HCT116 (cell line): Measurements from ENCODE around the gene CDH11. TPM values are rescaled to one million over a fixed set of nuclear protein-coding genes. Genes with fewer than 3 reads are reported as not detected.

Experiments used
- ATAC-seq: fragments of 200-7000 bp; cut with Tn5 transposase; 2 replicates; pipeline ENCODE4 v1.9.1; 2020; ENCODE audit warnings: mild to moderate bottlenecking, moderate library complexity
- BruUV-seq: library from RNA; stranded (reverse); fragments of 400-500 nt; replicated peaks from 2 replicates; lab custom pipeline; 2021; lab: Mats Ljungman, UMichigan
- CTCF ChIA-PET: fragments of 300-600 bp; sonication (Branson Sonifier 250); formaldehyde crosslinking; loops from one replicate; lab custom pipeline; 2021; ENCODE audit warnings: antibody characterized with exemption; lab: Charles Lee
- POLR2A ChIA-PET: fragments of 300-600, 350-600 bp; sonication (Branson Sonifier 250); formaldehyde crosslinking; loops from one replicate; lab custom pipeline; 2021; ENCODE audit warnings: antibody characterized with exemption; lab: Charles Lee
- RAD21 ChIA-PET, 2 experiments: fragments of 300-600 bp; sonication (Branson Sonifier 250); formaldehyde crosslinking; loops; one replicate each; lab custom pipeline; 2023; ENCODE audit warnings: low total read pairs in 2 of 2; ENCODE audit not compliant: uncharacterized antibody in 2 of 2, unreplicated experiment in 2 of 2, low non-redundant PET in 1 of 2; lab: Charles Lee
- DNase-seq: peaks from one replicate; pipeline ENCODE4 v3.0.0-alpha.2; 2010; ENCODE audit warnings: low read depth, low spot score
- H2AFZ ChIP-seq: fragments of 200-600 bp; shearing (Covaris generic), sonication (generic); 2 replicates; pipeline ENCODE4 v1.6.1; 2017; ENCODE audit warnings: low read depth, mixed run types, mixed read lengths, antibody characterized with exemption, low read length; ENCODE audit not compliant: poor library complexity, severe bottlenecking
- H3K27ac ChIP-seq: 2 replicates; pipeline ENCODE4 v1.5.1; 2012; ENCODE audit warnings: low read depth, low read length
- H3K27me3 ChIP-seq: fragments of 200-600 bp; sonication (generic); 2 replicates; pipeline ENCODE4 v1.6.1; 2016; ENCODE audit warnings: mixed run types, low read length, mixed read lengths; ENCODE audit not compliant: insufficient read depth
- H3K36me3 ChIP-seq, 2 experiments: fragments of 200-500 bp in 1 of 2; fragments of 200-600 bp in 1 of 2; sonication (Bioruptor generic) in 1 of 2; sonication (generic) in 1 of 2; 2 replicates each; pipeline versions ENCODE4 v1.5.1 to v1.6.1; 2014 to 2016; ENCODE audit warnings: low read length in 2 of 2, inconsistent platforms in 1 of 2, mixed read lengths in 1 of 2, mixed run types in 1 of 2; ENCODE audit not compliant: insufficient read depth in 2 of 2, control insufficient read depth in 1 of 2
- H3K4me1 ChIP-seq, 2 experiments: fragments of 200-600 bp in 1 of 2; sonication (generic) in 1 of 2; 2 replicates each; pipeline versions ENCODE4 v1.5.1 to v1.6.1; 2012 to 2017; ENCODE audit warnings: low read length in 2 of 2, inconsistent platforms in 1 of 2, mild to moderate bottlenecking in 1 of 2, mixed read lengths in 1 of 2, mixed run types in 1 of 2, moderate library complexity in 1 of 2; ENCODE audit not compliant: insufficient read depth in 2 of 2, control insufficient read depth in 1 of 2
- H3K4me2 ChIP-seq: fragments of 200-600 bp; sonication (generic); 2 replicates; pipeline ENCODE4 v1.6.1; 2017; ENCODE audit warnings: mixed run types, low read length, mixed read lengths
- H3K4me3 ChIP-seq, 2 experiments: fragments of 200-600 bp in 1 of 2; sonication (generic) in 1 of 2; replicated peaks in 1 of 2; 2 replicates each; pipeline ENCODE4 v1.5.1; 2011 to 2016; ENCODE audit warnings: low read length in 2 of 2, control low read depth in 1 of 2, low read depth in 1 of 2, mild to moderate bottlenecking in 1 of 2, mixed read lengths in 1 of 2, mixed run types in 1 of 2
- H3K79me2 ChIP-seq: fragments of 200-600 bp; sonication (generic); 2 replicates; pipeline ENCODE4 v1.6.1; 2017; ENCODE audit warnings: mild to moderate bottlenecking, mixed run types, low read length, moderate library complexity, mixed read lengths; ENCODE audit not compliant: insufficient read depth
- H3K9ac ChIP-seq: fragments of 200-600 bp; sonication (generic); 2 replicates; pipeline ENCODE4 v1.6.1; 2016; ENCODE audit warnings: low read length, mixed read lengths
- H3K9me2 ChIP-seq: fragments of 200-600 bp; sonication (generic), shearing (Covaris generic); 2 replicates; pipeline ENCODE4 v1.6.1; 2017; ENCODE audit warnings: mixed run types, mild to moderate bottlenecking, moderate library complexity; ENCODE audit not compliant: insufficient read depth
- H3K9me3 ChIP-seq, 2 experiments: fragments of 200-500 bp in 1 of 2; fragments of 200-600 bp in 1 of 2; sonication (Bioruptor generic) in 1 of 2; sonication (generic) in 1 of 2; 2 replicates each; pipeline ENCODE4 v1.6.1; 2014 to 2017; ENCODE audit warnings: low read length in 2 of 2, mixed read lengths in 2 of 2, inconsistent platforms in 1 of 2, low read depth in 1 of 2, mild to moderate bottlenecking in 1 of 2, mixed run types in 1 of 2, moderate library complexity in 1 of 2; ENCODE audit not compliant: control insufficient read depth in 1 of 2, insufficient read depth in 1 of 2
- H4K20me1 ChIP-seq: fragments of 200-600 bp; sonication (generic), shearing (Covaris generic); 2 replicates; pipeline ENCODE4 v1.6.1; 2017; ENCODE audit warnings: mixed run types, mild to moderate bottlenecking, moderate library complexity; ENCODE audit not compliant: insufficient read depth
- CBX3 ChIP-seq: IDR thresholded peaks from 2 replicates; pipeline ENCODE4 v1.6.1; 2012; ENCODE audit warnings: low read depth
- CEBPB ChIP-seq: IDR thresholded peaks from 2 replicates; pipeline ENCODE4 v1.6.1; 2012; ENCODE audit warnings: low read depth
- CTCF ChIP-seq, 3 experiments: fragments of 200-600 bp in 1 of 3; sonication (generic) in 1 of 3; IDR thresholded peaks in 2 of 3; conservative IDR thresholded peaks in 1 of 3; 2 replicates each; pipeline ENCODE4 v1.5.1; 2012 to 2017; ENCODE audit warnings: low read depth in 2 of 3, low read length in 2 of 3, antibody characterized with exemption in 1 of 3, borderline replicate concordance in 1 of 3, control low read depth in 1 of 3, mild to moderate bottlenecking in 1 of 3, mixed read lengths in 1 of 3, mixed run types in 1 of 3, moderate library complexity in 1 of 3; ENCODE audit not compliant: insufficient read depth in 1 of 3
- EZH2phosphoT487 ChIP-seq: fragments of 200-600 bp; IDR thresholded peaks from 2 replicates; pipeline ENCODE4 v1.6.1; 2018; ENCODE audit warnings: antibody characterized with exemption, borderline replicate concordance
- FOSL1 ChIP-seq: IDR thresholded peaks from 2 replicates; pipeline ENCODE4 v1.6.1; 2012; ENCODE audit warnings: low read depth
- JUND ChIP-seq: IDR thresholded peaks from 2 replicates; pipeline ENCODE4 v1.6.1; 2012
- MAX ChIP-seq: IDR thresholded peaks from 2 replicates; pipeline ENCODE4 v1.6.1; 2012
- POLR2A ChIP-seq: IDR thresholded peaks from 2 replicates; pipeline ENCODE4 v1.7.0; 2011; ENCODE audit warnings: borderline replicate concordance; ENCODE audit not compliant: insufficient read depth, insufficient read length; ENCODE audit errors: extremely low read depth
- POLR2AphosphoS5 ChIP-seq: IDR thresholded peaks from 2 replicates; pipeline ENCODE4 v1.6.1; 2011; ENCODE audit warnings: mild to moderate bottlenecking, low read depth, low read length, moderate library complexity
- REST ChIP-seq: IDR thresholded peaks from 2 replicates; pipeline ENCODE4 v1.6.1; 2012; ENCODE audit warnings: low read depth
- SIN3A ChIP-seq: IDR thresholded peaks from 2 replicates; pipeline ENCODE4 v1.6.1; 2012; ENCODE audit warnings: low read depth
- SP1 ChIP-seq: IDR thresholded peaks from 2 replicates; pipeline ENCODE4 v1.6.1; 2012; ENCODE audit warnings: low read depth
- SRF ChIP-seq: IDR thresholded peaks from 2 replicates; pipeline ENCODE4 v1.6.1; 2012; ENCODE audit warnings: low read depth
- TCF7L2 ChIP-seq: IDR thresholded peaks from 2 replicates; pipeline ENCODE4 v1.7.0; 2011; ENCODE audit warnings: borderline replicate concordance, inconsistent platforms; ENCODE audit not compliant: insufficient read depth, insufficient read length; ENCODE audit errors: extremely low read depth
- YY1 ChIP-seq: IDR thresholded peaks from 2 replicates; pipeline ENCODE4 v1.6.1; 2011; ENCODE audit warnings: low read length, low read depth, moderate library complexity, mild to moderate bottlenecking; ENCODE audit not compliant: insufficient replicate concordance; ENCODE audit errors: extremely low read depth
- ZFX ChIP-seq: fragments of 450-650 bp; IDR thresholded peaks from 2 replicates; pipeline ENCODE4 v1.6.1; 2017
- ZNF274 ChIP-seq: fragments of 200-500 bp; sonication (Bioruptor generic); IDR thresholded peaks from 2 replicates; pipeline ENCODE4 v1.6.1; 2014; ENCODE audit warnings: mild to moderate bottlenecking, low read depth, low read length, inconsistent platforms
- intact Hi-C: fragments of 100-400 bp; cut with micrococcal nuclease; formaldehyde crosslinking; loops from 2 replicates; pipeline ENCODE4 v1.10.0; 2022
- total RNA-seq: library from RNA; stranded (reverse); gene quantifications from one replicate; pipeline ENCODE4 v1.2.1, GENCODE V29; 2021; ENCODE audit not compliant: unreplicated experiment

Gene CDH11
- total RNA-seq, 1 experiment from 2014 or later: 0.52 TPM

GRCh38 chr16:65142276-65142675, 20.4 kb upstream of the CDH11 start:
- Histone ChIP-seq H3K4me2 (no peak overlapping the region), H3K9me3 (peaks cover 12 to 18% of the 10 kb centered on the region in 2 experiments; a peak in 3 of 4 replicates), H3K27me3 (no peaks in the 10 kb centered on the region), H3K9ac (no peak overlapping the region), H3K9me2 (no peaks in the 10 kb centered on the region), H3K36me3 (no peaks in the 10 kb centered on the region), H3K79me2 (no peaks in the 10 kb centered on the region), H2AFZ (no peak overlapping the region), H4K20me1 (no peaks in the 10 kb centered on the region), H3K4me3 (no peak overlapping the region), H3K27ac (no peak overlapping the region), H3K4me1 (no peaks in the 10 kb centered on the region)
- TF ChIP-seq CBX3: no peak
- no peak for TF ChIP-seq JUND
- no peak for TF ChIP-seq YY1
- TF ChIP-seq POLR2AphosphoS5: no peak
- DNase-seq (no peak), ATAC-seq (no peak)
- CTCF ChIA-PET: no interaction called here
- RAD21 ChIA-PET: no interaction called here
- intact Hi-C loops: no loop called here
- POLR2A ChIA-PET: no interaction called here
- no TSS peak for BruUV-seq

DNA sequence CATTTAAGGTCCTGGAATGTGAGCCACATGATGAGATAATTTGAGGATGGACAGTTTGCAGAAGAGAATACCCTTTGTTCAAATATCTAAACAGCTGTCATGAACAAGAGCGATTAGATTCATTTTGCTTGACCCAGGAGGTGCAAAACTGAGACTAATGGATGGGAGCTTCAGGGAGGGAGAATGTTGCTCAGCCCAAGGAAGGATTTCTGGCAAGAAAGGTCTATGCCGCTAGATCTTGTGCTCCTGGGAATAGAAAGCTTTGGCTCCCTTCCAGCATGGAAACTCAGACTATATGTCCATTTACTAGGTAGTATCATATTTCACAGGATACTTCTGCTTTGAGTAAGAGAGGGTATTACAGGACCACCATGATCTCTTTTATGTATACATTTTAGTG, 14.8 kb upstream of the CDH11 start:
- Histone ChIP-seq H3K27me3 (no peaks in the 10 kb centered on the region), H4K20me1 (no peaks in the 10 kb centered on the region), H3K79me2 (no peaks in the 10 kb centered on the region), H3K4me1 (no peaks in the 10 kb centered on the region), H3K9ac (no peak overlapping the region), H2AFZ (no peak overlapping the region), H3K9me3 (peaks cover 6 to 13% of the 10 kb centered on the region in 2 experiments; a peak in 3 of 4 replicates), H3K36me3 (no peaks in the 10 kb centered on the region), H3K4me3 (no peak overlapping the region), H3K4me2 (no peak overlapping the region), H3K9me2 (no peaks in the 10 kb centered on the region), H3K27ac (no peak overlapping the region)
- ChIA-PET CTCF (no interaction called here), POLR2A (no interaction called here), RAD21 (no interaction called here)
- TF ChIP-seq CBX3 (no peak), POLR2A (no peak), YY1 (no peak), TCF7L2 (no peak), SIN3A (no peak), EZH2phosphoT487 (no peak), JUND (no peak), SP1 (no peak), CTCF (IDR thresholded peaks at IDR 0.05 in 2 of 3, conservative IDR thresholded peaks at IDR 0.05 in 1 of 3; ENCODE audit: borderline replicate concordance in 1 of 3, insufficient read depth in 1 of 3, low read depth in 2 of 3, low read length in 2 of 3) (no peak), SRF (no peak), REST (no peak), ZFX (no peak), MAX (no peak), ZNF274 (no peak), POLR2AphosphoS5 (no peak), FOSL1 (no peak), CEBPB (no peak)
- intact Hi-C loops: no loop called here
- no peak for ATAC-seq
- BruUV-seq: no TSS peak
- no peak for DNase-seq
